Esophagus mucosa (tissue), 1 donor: ENCODE results near the gene NTNG2. TPM values are rescaled to one million over a fixed set of nuclear protein-coding genes. Genes with fewer than 3 reads are reported as not detected.

Experiments used
- ATAC-seq: fragments of 200-7000 bp; cut with Tn5 transposase; one replicate; pipeline ENCODE4 v1.9.1; 2020
- total RNA-seq: library from RNA; stranded (reverse); gene quantifications from one replicate; pipeline ENCODE4 v1.2.4, GENCODE V29; 2023
- donor health status: DM: yes; HTN: yes; CAD: no.

NTNG2 gene
- total RNA-seq, 1 donor from 2014 or later = 0.24 TPM

- ATAC-seq = no peak
These were observed 10.3 kb downstream of the NTNG2 start for GRCh38 chr9:132172185-132172584.

- ATAC-seq = no peak
These were observed 13.6 kb downstream of the NTNG2 start for GRCh38 chr9:132175431-132175830.

DNA sequence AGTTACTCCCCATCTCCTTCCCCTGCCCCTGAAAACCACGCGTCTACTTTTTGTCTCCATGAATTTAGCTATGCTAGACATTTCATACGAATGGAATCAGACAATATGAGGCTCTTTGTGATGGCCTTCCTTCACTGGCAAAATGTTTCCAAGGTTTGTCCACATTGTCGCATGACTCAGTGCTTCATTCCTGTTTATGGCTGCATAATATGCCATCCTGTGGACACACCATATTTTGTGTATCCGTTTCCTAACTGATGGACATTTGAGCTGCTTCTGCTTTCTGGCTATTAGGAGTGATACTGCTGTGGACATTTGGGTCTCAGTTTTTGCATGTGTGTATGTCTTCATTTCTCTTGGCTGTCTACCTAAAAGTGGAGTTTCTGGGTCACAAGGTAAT is 14.5 kb downstream of the NTNG2 start:
- ATAC-seq = no peak

DNA sequence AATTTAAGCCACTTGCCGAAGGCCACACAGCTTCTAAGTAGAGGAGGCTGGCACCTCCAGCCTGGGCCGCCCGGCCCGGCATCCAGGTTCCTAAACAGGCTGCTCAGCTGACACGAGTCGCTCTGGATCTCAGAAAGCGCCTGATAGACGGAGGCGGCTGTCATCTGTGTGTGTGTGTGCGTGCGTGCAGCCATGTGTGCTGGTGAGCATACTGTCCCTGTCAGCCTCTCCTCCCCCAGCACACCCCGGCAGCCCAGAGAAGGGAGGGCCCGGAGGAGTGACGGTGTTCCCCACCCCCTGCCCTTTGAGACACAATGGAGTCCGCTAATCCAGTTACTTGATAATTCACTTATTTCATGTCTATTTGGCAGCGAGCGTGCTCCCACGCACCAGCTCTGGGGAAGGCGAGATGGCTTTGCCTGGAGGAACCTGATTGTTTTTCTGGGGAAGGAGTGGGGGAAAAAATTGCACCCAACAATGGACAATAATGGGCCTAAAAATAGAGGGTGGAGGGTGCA is 20.0 kb downstream of the NTNG2 start:
- peak; percentile 32 for ATAC-seq

GRCh38 chr9:132182314-132183091 is 20.6 kb downstream of the NTNG2 start:
- peak; percentile 24 for ATAC-seq

GRCh38 chr9:132183134-132183533 is 21.3 kb downstream of the NTNG2 start:
- ATAC-seq = no peak

GRCh38 chr9:132183715-132184114 is 21.9 kb downstream of the NTNG2 start:
- ATAC-seq = no peak

DNA sequence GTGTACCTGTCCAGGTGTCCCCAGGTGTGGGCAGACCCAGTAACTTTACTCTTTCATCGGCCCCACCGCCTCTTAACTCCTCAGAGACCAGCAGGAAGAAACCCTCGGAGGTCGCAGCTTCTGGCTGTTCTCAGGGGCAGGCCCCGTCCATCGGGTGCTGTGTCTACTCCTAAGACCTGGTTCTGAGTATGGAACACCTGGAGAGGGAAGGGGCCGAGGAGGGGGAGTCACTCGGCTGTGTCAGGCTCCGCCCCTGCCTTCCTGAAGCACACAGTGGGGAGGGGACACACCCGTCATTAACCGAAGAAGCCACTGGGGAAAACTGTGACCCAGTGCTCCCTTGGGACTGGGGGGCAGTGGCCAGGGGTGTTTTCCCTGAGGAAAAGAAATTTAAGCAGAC is 22.3 kb downstream of the NTNG2 start:
- no peak for ATAC-seq

DNA sequence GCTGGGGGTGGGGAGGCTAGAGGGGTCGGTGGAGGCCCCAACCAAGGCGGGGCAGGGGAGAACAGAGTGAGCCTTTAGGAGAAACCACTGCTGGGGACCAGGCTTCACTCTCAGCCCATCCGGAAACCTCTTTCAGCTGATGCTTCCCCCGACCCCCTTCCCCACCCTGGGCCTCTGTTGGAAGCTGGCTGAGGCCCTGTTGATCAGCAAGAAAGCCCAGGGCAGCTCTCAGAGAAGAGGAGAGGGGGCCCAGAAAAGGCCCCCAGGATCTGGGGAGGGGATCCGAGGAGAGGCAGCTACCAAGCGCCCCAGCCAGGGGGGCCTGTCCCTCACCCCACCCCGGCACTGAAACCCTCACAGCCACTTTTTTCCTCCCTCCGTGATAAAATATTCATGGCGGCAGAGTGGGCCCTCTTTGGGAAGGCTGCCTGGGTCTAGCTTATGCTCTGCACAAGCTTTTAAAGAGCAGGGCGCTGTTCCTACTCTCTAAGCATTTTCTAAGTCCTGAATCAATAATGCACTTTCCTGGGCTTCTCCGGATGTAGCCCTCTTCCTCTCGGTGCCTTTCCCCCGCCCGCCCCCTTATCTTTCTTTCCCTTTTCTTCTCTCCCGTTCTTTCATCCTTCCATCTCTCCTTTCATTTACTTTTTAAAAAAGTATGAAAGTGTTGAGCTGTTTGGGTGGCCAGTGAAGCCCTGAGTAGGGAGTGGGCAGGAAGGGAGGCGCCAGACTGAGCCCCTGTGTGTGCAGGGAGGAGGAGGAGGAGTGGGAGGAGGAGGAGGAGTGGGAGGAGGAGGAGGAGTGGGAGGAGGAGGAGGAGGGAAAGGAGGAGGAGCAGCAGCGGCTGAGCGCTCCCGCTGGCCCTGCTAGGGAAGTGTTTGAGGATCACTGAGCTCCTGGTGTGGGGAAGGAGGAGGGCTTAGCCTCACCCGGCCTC is 23.5 kb downstream of the NTNG2 start:
- no peak for ATAC-seq

DNA sequence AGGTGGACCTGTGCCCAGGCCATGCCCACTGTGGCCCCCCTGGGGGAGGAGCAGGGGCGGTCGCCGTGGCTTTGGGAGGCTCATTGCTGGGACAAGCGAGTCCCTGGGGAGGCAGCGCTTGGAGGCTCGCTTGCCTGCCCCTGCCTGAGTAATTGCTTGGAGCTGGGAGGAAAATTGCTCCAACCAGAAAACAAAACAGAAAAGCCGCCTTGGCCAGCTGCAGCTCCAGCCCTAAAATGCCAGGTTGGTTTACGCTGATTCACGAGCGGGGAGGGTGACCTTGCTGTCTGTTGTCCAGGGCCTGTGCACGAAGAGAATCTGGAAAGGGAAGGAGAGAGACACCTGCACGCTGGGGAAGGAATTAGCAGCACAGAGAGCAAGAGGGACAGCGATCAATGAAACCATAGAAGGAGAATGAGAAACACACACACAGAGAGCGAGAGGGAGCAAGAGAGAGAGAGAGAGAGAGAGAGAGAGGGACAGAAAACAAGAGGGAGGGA is 25.3 kb downstream of the NTNG2 start:
- no peak for ATAC-seq

- no peak for ATAC-seq
These were observed 29.1 kb downstream of the NTNG2 start for GRCh38 chr9:132190966-132191365.

- no peak for ATAC-seq
These were observed 30.9 kb downstream of the NTNG2 start for GRCh38 chr9:132192728-132193127.

DNA sequence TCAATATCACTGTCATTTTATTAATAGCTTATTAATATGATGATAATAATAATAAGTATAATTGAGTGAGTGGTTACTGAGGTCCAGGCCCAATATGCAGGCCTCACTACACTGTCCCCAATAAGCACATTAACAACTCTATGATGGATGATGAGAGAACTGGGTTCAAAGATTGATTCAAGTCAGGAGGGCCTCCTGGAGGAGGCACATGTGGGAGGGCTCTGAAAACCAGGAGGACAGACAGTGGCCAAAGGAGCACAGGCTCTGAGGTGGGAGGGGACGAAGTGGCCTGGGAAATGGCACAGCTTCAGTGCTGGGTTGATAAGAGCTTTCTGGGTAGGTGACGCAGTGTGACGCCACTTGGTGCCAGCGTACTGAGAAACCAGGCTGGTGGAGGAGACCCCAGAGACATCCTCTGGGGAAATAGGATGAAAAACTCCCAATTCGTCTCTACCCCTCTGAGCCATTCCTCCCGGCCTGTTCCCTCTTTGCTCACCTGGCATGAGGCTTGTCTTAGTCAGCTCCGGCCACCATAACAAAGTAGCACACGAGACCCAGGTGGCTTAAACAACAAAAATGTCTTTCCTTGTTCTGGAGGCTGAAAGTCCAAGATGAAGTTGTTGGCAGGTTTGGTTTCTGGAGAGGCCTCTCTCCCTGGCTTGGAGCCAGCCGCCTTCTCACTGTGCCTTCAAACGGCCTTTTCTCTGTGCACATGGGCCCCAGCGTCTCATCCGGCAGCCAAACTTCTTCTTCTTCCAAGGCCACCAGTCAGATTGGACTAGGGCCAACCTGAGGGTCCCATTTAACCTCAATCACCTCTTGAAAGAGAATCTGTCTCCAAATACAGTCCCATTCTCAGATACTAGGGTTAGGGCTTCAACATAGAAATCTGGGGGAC is 31.6 kb downstream of the NTNG2 start:
- no peak for ATAC-seq

- no peak for ATAC-seq
These were observed 32.6 kb downstream of the NTNG2 start for GRCh38 chr9:132194508-132194907.

- no peak for ATAC-seq
These were observed 35.5 kb downstream of the NTNG2 start for GRCh38 chr9:132197315-132197714.

- ATAC-seq = no peak
These were observed 36.1 kb downstream of the NTNG2 start for GRCh38 chr9:132197856-132198550.

DNA sequence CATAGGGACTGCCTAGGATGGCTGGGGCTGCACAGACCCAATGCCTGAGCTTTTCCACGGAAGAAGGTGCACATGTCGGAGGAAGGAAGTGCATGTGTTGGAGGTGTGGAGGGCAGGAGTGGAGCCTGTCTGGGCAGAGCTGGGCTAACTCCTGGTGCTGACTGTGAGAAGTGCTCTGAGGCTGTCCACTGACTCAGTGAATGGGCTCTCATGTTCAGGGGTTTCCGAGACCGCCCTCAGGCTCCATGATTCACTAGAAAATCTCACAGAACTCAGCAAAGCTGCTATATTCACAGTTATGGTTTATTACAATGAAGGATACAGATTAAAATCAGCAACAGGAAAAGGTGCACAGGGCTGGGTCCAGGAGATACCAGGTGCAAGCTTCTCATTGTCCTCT is 37.2 kb downstream of the NTNG2 start:
- no peak for ATAC-seq

DNA sequence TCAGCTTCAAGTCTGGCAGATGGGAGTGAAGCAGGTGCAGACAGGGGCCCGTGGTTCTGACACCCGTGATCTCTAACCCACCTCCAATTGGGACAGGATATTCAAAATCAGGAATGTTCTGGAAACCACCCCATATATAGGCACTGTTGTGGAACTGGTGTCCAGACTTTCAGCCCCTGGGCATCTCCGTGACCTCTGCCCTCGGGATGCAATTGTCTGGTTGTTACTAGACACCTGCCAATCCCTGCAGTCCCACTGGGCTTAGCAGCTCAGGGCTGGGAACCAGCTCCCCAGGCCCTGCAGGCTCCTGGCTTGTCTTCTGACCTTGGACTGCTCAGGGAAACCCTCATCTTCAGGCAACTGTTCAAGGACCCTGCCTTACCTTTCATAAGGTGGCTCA is 38.8 kb downstream of the NTNG2 start:
- ATAC-seq = no peak

DNA sequence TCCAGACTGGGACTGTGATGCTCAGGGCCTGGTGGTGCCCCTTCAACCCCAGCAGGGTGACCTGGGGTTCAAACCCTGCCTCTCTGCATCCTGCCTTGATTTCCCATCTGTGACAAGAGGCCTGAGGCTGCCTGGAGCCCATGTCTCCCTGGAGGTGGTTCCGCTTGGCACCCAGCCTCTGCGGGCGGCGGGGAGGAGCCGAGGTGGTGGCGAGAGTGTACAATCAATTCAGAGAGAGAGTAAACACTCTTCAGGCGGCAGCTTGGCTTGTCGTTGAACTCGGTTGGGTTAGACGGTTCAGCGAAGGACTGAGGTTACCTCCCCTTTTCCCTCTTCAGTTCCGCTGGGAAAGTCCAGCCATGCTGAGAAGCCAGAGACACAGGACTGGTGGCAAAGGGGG is 39.3 kb downstream of the NTNG2 start:
- no peak for ATAC-seq

GRCh38 chr9:132201780-132202703 is 40.2 kb downstream of the NTNG2 start:
- no peak for ATAC-seq
